Kidney (tissue), 14 donors: ENCODE results near the gene KRTAP10-5. TPM values are rescaled to one million over a fixed set of nuclear protein-coding genes. Genes with fewer than 3 reads are reported as not detected.

Experiments used
- DNase-seq, 5 donors: peaks; one replicate each; pipeline ENCODE4 v3.0.0-alpha.2; 2013 to 2020
- FAIRE-seq: peaks from 2 replicates; lab custom pipeline; 2012; peaks lifted over from hg19 to GRCh38; lab: Jason Lieb, UNC
- H3K27ac ChIP-seq, 2 donors: one replicate each; pipeline ENCODE4 v1.7.0; 2013; ENCODE audit warnings: low read depth in 2 of 2, low read length in 2 of 2, inconsistent platforms in 1 of 2
- H3K27me3 ChIP-seq: one replicate; pipeline ENCODE4 v1.7.1; 2013; ENCODE audit warnings: low read length, inconsistent platforms; ENCODE audit not compliant: control insufficient read depth, insufficient read depth
- H3K36me3 ChIP-seq, 3 donors: one replicate each; pipeline versions ENCODE4 v1.7.0 to v1.7.1; 2013; ENCODE audit warnings: low read length in 3 of 3, control low read depth in 1 of 3, inconsistent platforms in 1 of 3; ENCODE audit not compliant: insufficient read depth in 3 of 3, control insufficient read depth in 2 of 3
- H3K4me1 ChIP-seq, 3 donors: one replicate each; pipeline versions ENCODE4 v1.7.0 to v1.7.1; 2013; ENCODE audit warnings: low read length in 3 of 3, inconsistent platforms in 1 of 3, low read depth in 1 of 3; ENCODE audit not compliant: control insufficient read depth in 2 of 3, insufficient read depth in 2 of 3
- H3K4me3 ChIP-seq, 3 donors: one replicate each; pipeline versions ENCODE4 v1.7.0 to v1.8.1; 2013; ENCODE audit warnings: low read length in 3 of 3, control low read depth in 1 of 3, inconsistent platforms in 1 of 3
- H3K9ac ChIP-seq, 3 donors: one replicate each; pipeline versions ENCODE4 v1.7.0 to v1.7.1; 2013; ENCODE audit warnings: low read length in 3 of 3, control low read depth in 1 of 3, inconsistent platforms in 1 of 3
- H3K9me3 ChIP-seq, 3 donors: one replicate each; pipeline versions ENCODE4 v1.7.0 to v1.7.1; 2013; ENCODE audit warnings: low read length in 3 of 3, control low read depth in 1 of 3, inconsistent platforms in 1 of 3; ENCODE audit not compliant: control insufficient read depth in 2 of 3, insufficient read depth in 1 of 3
- CTCF ChIP-seq: IDR thresholded peaks from 3 replicates; pipeline ENCODE4 v1.5.1; 2012; ENCODE audit warnings: mild to moderate bottlenecking, moderate library complexity, borderline replicate concordance; ENCODE audit not compliant: insufficient read depth; ENCODE audit errors: extremely low read depth
- intact Hi-C: fragments of 100-400 bp; cut with DNase I; formaldehyde crosslinking; loops from one replicate; pipeline ENCODE4 v1.11.1; 2022
- polyA plus RNA-seq: library from polyadenylated mRNA; stranded (reverse); fragments of 350-450 nt; fragmentation: Illumina TruSeq; extraction: RNeasy Lipid Tissue Mini Kit (QIAGEN cat#74804); gene quantifications from one replicate; pipeline ENCODE4 v1.2.3, GENCODE V29; 2014; ENCODE audit warnings: low read depth, low replicate concordance; ENCODE audit not compliant: insufficient read depth
- total RNA-seq: library from RNA; stranded (reverse); fragmentation: NEBNext Ultra II Directional; extraction: Animal tissue kit (Norgen Biotek cat#: 25700); gene quantifications from one replicate; pipeline ENCODE4 v1.2.1, GENCODE V29; 2021
- donor health status: control.
- donor health status: control.
- donor health status: control.
- donor health status: control.
- donor health status: control.
- donor health status: DM: yes; HTN: yes; CAD: no.
- donor health status: Normal renal cell carcinoma (clear cell type).

Gene KRTAP10-5
- total and polyA plus RNA-seq, 2 donors from 2014 or later = not detected

GRCh38 chr21:44529503-44530125 is 50.8 kb downstream of the KRTAP10-5 start:
- peak in 1 of 5 donors; percentile 60 for DNase-seq

More at GRCh38 chr21:44529503-44530125, 50.8 kb downstream of the KRTAP10-5 start:
- no peaks in the 10 kb centered on the region for H3K27me3 ChIP-seq
- H3K4me1 ChIP-seq = no peaks in the 10 kb centered on the region
- no peak for FAIRE-seq
- no peak overlapping the region for H3K27ac ChIP-seq
- no peak for TF ChIP-seq CTCF
- intact Hi-C loops = no loop called here
- no peak overlapping the region for H3K4me3 ChIP-seq
- H3K9ac ChIP-seq = no peak overlapping the region
- no peaks in the 10 kb centered on the region for H3K9me3 ChIP-seq
- no peaks in the 10 kb centered on the region for H3K36me3 ChIP-seq

Other genes with a start within 250 kb of the KRTAP10-5 start
- 23.3 TPM for gene CFAP410, start 241.2 kb downstream of the KRTAP10-5 start, total RNA-seq
- 45.3 TPM for gene CFAP410, start 241.2 kb downstream of the KRTAP10-5 start, polyA plus RNA-seq
- gene TRPM2, start 227.0 kb downstream of the KRTAP10-5 start, total RNA-seq = 11.5 TPM
- 2.0 TPM for gene TRPM2, start 227.0 kb downstream of the KRTAP10-5 start, polyA plus RNA-seq
- 1.4 TPM for gene LRRC3, start 125.1 kb downstream of the KRTAP10-5 start, total RNA-seq
- 0.60 TPM for gene LRRC3, start 125.1 kb downstream of the KRTAP10-5 start, polyA plus RNA-seq
- not detected for gene KRTAP10-1, start 40.4 kb downstream of the KRTAP10-5 start, total RNA-seq
- not detected for gene KRTAP10-1, start 40.4 kb downstream of the KRTAP10-5 start, polyA plus RNA-seq
- not detected for gene KRTAP10-2, start 29.1 kb downstream of the KRTAP10-5 start, total RNA-seq
- gene KRTAP10-2, start 29.1 kb downstream of the KRTAP10-5 start, polyA plus RNA-seq = not detected
- not detected for gene KRTAP10-3, start 21.8 kb downstream of the KRTAP10-5 start, total RNA-seq
- not detected for gene KRTAP10-3, start 21.8 kb downstream of the KRTAP10-5 start, polyA plus RNA-seq
- not detected for gene KRTAP10-4, start 6.9 kb downstream of the KRTAP10-5 start, total RNA-seq
- gene KRTAP10-4, start 6.9 kb downstream of the KRTAP10-5 start, polyA plus RNA-seq = not detected
- not detected for gene KRTAP10-6, start 11.9 kb upstream of the KRTAP10-5 start, total RNA-seq
- not detected for gene KRTAP10-6, start 11.9 kb upstream of the KRTAP10-5 start, polyA plus RNA-seq
- not detected for gene KRTAP10-7, start 20.0 kb upstream of the KRTAP10-5 start, total RNA-seq
- gene KRTAP10-7, start 20.0 kb upstream of the KRTAP10-5 start, polyA plus RNA-seq = not detected
- gene KRTAP10-8, start 31.5 kb upstream of the KRTAP10-5 start, total RNA-seq = not detected
- not detected for gene KRTAP10-8, start 31.5 kb upstream of the KRTAP10-5 start, polyA plus RNA-seq
- gene KRTAP10-9, start 46.5 kb upstream of the KRTAP10-5 start, total RNA-seq = not detected
- gene KRTAP10-9, start 46.5 kb upstream of the KRTAP10-5 start, polyA plus RNA-seq = not detected
- not detected for gene KRTAP10-10, start 56.8 kb upstream of the KRTAP10-5 start, total RNA-seq
- gene KRTAP10-10, start 56.8 kb upstream of the KRTAP10-5 start, polyA plus RNA-seq = not detected
- not detected for gene KRTAP10-11, start 65.8 kb upstream of the KRTAP10-5 start, total RNA-seq
- not detected for gene KRTAP10-11, start 65.8 kb upstream of the KRTAP10-5 start, polyA plus RNA-seq
- gene KRTAP12-4, start 74.1 kb upstream of the KRTAP10-5 start, total RNA-seq = not detected
- gene KRTAP12-4, start 74.1 kb upstream of the KRTAP10-5 start, polyA plus RNA-seq = not detected
- gene KRTAP12-3, start 77.3 kb upstream of the KRTAP10-5 start, total RNA-seq = not detected
- not detected for gene KRTAP12-3, start 77.3 kb upstream of the KRTAP10-5 start, polyA plus RNA-seq
- not detected for gene KRTAP12-2, start 86.3 kb upstream of the KRTAP10-5 start, total RNA-seq
- gene KRTAP12-2, start 86.3 kb upstream of the KRTAP10-5 start, polyA plus RNA-seq = not detected
- gene KRTAP12-1, start 101.6 kb upstream of the KRTAP10-5 start, total RNA-seq = not detected
- gene KRTAP12-1, start 101.6 kb upstream of the KRTAP10-5 start, polyA plus RNA-seq = not detected
- not detected for gene KRTAP10-12, start 116.6 kb upstream of the KRTAP10-5 start, total RNA-seq
- not detected for gene KRTAP10-12, start 116.6 kb upstream of the KRTAP10-5 start, polyA plus RNA-seq
- 0.22 TPM for gene TSPEAR, start 131.0 kb upstream of the KRTAP10-5 start, total RNA-seq
- 0.09 TPM for gene TSPEAR, start 131.0 kb upstream of the KRTAP10-5 start, polyA plus RNA-seq
- 86.0 TPM for gene UBE2G2, start 221.2 kb upstream of the KRTAP10-5 start, total RNA-seq
- 39.4 TPM for gene UBE2G2, start 221.2 kb upstream of the KRTAP10-5 start, polyA plus RNA-seq
- gene SUMO3, start 237.5 kb upstream of the KRTAP10-5 start, total RNA-seq = 88.6 TPM
- 89.9 TPM for gene SUMO3, start 237.5 kb upstream of the KRTAP10-5 start, polyA plus RNA-seq